ENCODE results near the gene SMAD2.

- no peak for TF ChIP-seq CTCF (IDR thresholded peaks at IDR 0.05)
- TF ChIP-seq ZFX (IDR thresholded peaks at IDR 0.05; ENCODE audit: borderline replicate concordance): no peak
These were observed 140.4 kb downstream of the SMAD2 start for GRCh38 chr18:47790036-47790435.

All from 22Rv1 (cell line).